AG04449 (cell line): ENCODE measurements around the gene YIF1A.

Experiments used
- CTCF ChIA-PET: fragments of 350-600 bp; formaldehyde crosslinking; extraction: SDS; loops from one replicate; lab custom pipeline; 2021; ENCODE audit warnings: antibody characterized with exemption; lab: Yijun Ruan, JAX
- POLR2A ChIA-PET: fragments of 400-600, 350-600 bp; formaldehyde crosslinking; extraction: SDS; loops from one replicate; lab custom pipeline; 2020; ENCODE audit warnings: antibody characterized with exemption, inconsistent platforms; lab: Yijun Ruan, JAX
- DNase-seq: peaks from one replicate; pipeline ENCODE4 v3.0.0-alpha.2; 2010; ENCODE audit warnings: low read depth, low spot score
- H3K4me3 ChIP-seq: 2 replicates; pipeline ENCODE4 v1.5.1; 2011; ENCODE audit warnings: low read depth, mild to moderate bottlenecking, control low read depth, low read length
- CTCF ChIP-seq: IDR thresholded peaks from one replicate; pipeline ENCODE4 v1.5.1; 2011; ENCODE audit warnings: mild to moderate bottlenecking, moderate library complexity, low read length, control low read depth, inconsistent platforms; ENCODE audit not compliant: insufficient read depth; ENCODE audit errors: missing control alignments

Gene YIF1A

GRCh38 chr11:66286699-66287098 lies 2.2 kb downstream of the YIF1A start:
- peak overlapping the region; percentile 1; the same call in 1 of the 2 replicates for H3K4me3 ChIP-seq
- ChIA-PET CTCF (interaction anchor here (1.2 to 10.6 kb wide), 5 partner anchors 10 to 102 kb away, joined by 3 to 144 read pairs (median 7); partner anchors contain the start of gene RAB1B), POLR2A (no interaction called here)
- no peak for DNase-seq
- TF ChIP-seq CTCF, result no peak

DNA sequence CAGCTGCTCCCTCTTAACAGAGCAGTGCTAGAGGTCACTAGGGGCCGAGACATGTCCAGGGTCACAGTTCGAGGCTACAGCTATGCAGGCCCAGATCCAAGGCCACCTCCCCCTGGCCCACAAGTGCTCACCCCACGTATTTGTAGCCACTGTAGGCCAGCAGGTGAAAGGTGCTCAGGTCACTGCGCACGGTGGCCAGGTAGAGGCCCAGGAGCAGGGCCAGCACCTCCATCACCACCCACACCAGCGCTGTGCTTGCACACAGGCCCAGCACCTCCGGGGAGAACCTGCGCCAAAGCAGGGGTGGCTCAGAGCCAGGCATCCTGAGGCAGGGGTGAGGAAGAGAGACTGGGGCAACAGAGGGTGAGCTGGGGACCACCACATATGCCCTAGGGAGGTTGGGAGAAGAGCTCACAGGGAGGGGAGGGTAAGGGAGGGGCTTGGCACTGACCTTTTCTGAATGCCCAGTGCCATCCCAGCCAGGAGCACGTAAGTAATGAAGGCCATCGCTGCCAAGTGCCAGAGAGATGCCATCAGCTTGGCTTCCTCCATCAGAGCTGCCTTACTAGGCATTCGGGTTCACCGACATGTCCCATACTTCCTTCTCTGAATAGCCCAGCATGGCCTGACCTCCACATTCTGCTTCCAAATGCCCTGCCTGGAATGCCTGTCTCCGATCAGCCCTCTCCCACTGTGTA lies 3.5 kb downstream of the YIF1A start:
- TF ChIP-seq CTCF, result no peak
- no peak overlapping the region; the same call in 1 of the 2 replicates for H3K4me3 ChIP-seq
- DNase-seq, result no peak
- ChIA-PET CTCF (interaction anchor here (0.6 to 10.6 kb wide), 8 partner anchors 16 to 766 kb away, joined by 3 to 144 read pairs (median 5); partner anchors contain the start of genes CD248, RAB1B and RIN1), POLR2A (no interaction called here)

GRCh38 chr11:66284526-66285078 lies 4.3 kb downstream of the YIF1A start:
- no peak for TF ChIP-seq CTCF
- no peak overlapping the region for H3K4me3 ChIP-seq
- ChIA-PET POLR2A (interaction anchor here (1.3 kb wide), 1 partner anchor 43 kb away, joined by 4 read pairs; no protein-coding TSS in a partner anchor), CTCF (interaction anchor here (0.9 to 10.6 kb wide), 8 partner anchors 15 to 104 kb away, joined by 3 to 144 read pairs (median 7); partner anchors contain the start of genes CD248, RAB1B and RIN1)
- DNase-seq, result no peak

- DNase-seq, result no peak
- POLR2A ChIA-PET, result interaction anchor here (1.3 kb wide), 1 partner anchor 44 kb away, joined by 4 read pairs; no protein-coding TSS in a partner anchor
Measured at GRCh38 chr11:66283461-66284105, 5.4 kb downstream of the YIF1A start.

More at GRCh38 chr11:66283461-66284105, 5.4 kb downstream of the YIF1A start:
- CTCF ChIA-PET, result interaction anchor here (0.9 to 10.6 kb wide), 16 partner anchors 14 to 216 kb away, joined by 3 to 144 read pairs (median 6); partner anchors contain the start of genes BRMS1, CD248 and RAB1B
- H3K4me3 ChIP-seq, result no peak overlapping the region
- TF ChIP-seq CTCF, result peak; percentile 17
